Hepatocyte (in vitro differentiated cells): ENCODE data around the gene PGM3. TPM values are rescaled to one million over a fixed set of nuclear protein-coding genes. Genes with fewer than 3 reads are reported as not detected.
A peak's percentile ranks its signal among the peaks of the same experiment; 100 is the strongest.

Source experiments
- DNase-seq: peaks from one replicate; pipeline ENCODE4 v3.0.0-alpha.2; 2016; ENCODE audit warnings: low spot score
- H2AFZ ChIP-seq: fragments of 200-600 bp; sonication (generic); 2 replicates; pipeline ENCODE4 v1.6.0; 2016; ENCODE audit warnings: antibody characterized with exemption, mild to moderate bottlenecking
- H3K27ac ChIP-seq: fragments of 200-600 bp; sonication (generic); 2 replicates; pipeline ENCODE4 v1.5.1; 2016; ENCODE audit warnings: mild to moderate bottlenecking
- H3K27me3 ChIP-seq: fragments of 200-600 bp; sonication (generic); 2 replicates; pipeline ENCODE4 v1.6.1; 2016
- H3K36me3 ChIP-seq: fragments of 200-600 bp; sonication (generic); replicated peaks from 2 replicates; pipeline ENCODE4 v1.5.1; 2016; ENCODE audit warnings: low read depth; ENCODE audit not compliant: insufficient read depth
- H3K4me1 ChIP-seq: fragments of 200-600 bp; sonication (generic); 2 replicates; pipeline ENCODE4 v1.5.1; 2016; ENCODE audit warnings: mild to moderate bottlenecking, moderate library complexity; ENCODE audit not compliant: insufficient read depth
- H3K4me2 ChIP-seq: fragments of 200-600 bp; sonication (generic); 2 replicates; pipeline ENCODE4 v1.6.0; 2016
- H3K4me3 ChIP-seq: fragments of 200-600 bp; sonication (generic); 2 replicates; pipeline ENCODE4 v1.5.1; 2016; ENCODE audit warnings: mild to moderate bottlenecking
- H3K79me2 ChIP-seq: fragments of 200-600 bp; sonication (generic); 2 replicates; pipeline ENCODE4 v1.6.0; 2017; ENCODE audit warnings: mild to moderate bottlenecking
- H3K9me2 ChIP-seq: fragments of 200-600 bp; sonication (generic); replicated peaks from 2 replicates; pipeline ENCODE4 v1.6.0; 2017; ENCODE audit warnings: mild to moderate bottlenecking; ENCODE audit not compliant: insufficient read depth
- H3K9me3 ChIP-seq: fragments of 200-600 bp; sonication (generic); 2 replicates; pipeline ENCODE4 v1.5.1; 2016; ENCODE audit warnings: low read depth, mild to moderate bottlenecking
- H4K20me1 ChIP-seq: fragments of 200-600 bp; sonication (generic); 2 replicates; pipeline ENCODE4 v1.6.0; 2016; ENCODE audit warnings: mild to moderate bottlenecking; ENCODE audit not compliant: insufficient read depth, poor library complexity, severe bottlenecking
- CTCF ChIP-seq: fragments of 200-600 bp; sonication (generic); IDR thresholded peaks from 2 replicates; pipeline ENCODE4 v1.5.1; 2016; ENCODE audit warnings: antibody characterized with exemption, mild to moderate bottlenecking; ENCODE audit not compliant: poor library complexity
- EZH2 ChIP-seq: fragments of 200-600 bp; sonication (generic); IDR thresholded peaks from 2 replicates; pipeline ENCODE4 v1.6.1; 2016; ENCODE audit warnings: antibody characterized with exemption, mild to moderate bottlenecking, borderline replicate concordance
- EZH2phosphoT487 ChIP-seq: fragments of 200-600 bp; sonication (generic); IDR thresholded peaks from one replicate; pipeline ENCODE4 v1.6.1; 2018; ENCODE audit warnings: antibody characterized with exemption, mild to moderate bottlenecking, low read depth, moderate library complexity; ENCODE audit not compliant: unreplicated experiment, severe bottlenecking
- WGBS: methylation state at CpG from one replicate; pipeline ENCODE4 v1.1.6; 2016; ENCODE audit warnings: low lambda C conversion rate; ENCODE audit errors: missing lambda C conversion rate; 5-methylcytosine and 5-hydroxymethylcytosine counted together
- polyA plus RNA-seq: library from polyadenylated mRNA; unstranded; fragments of >200 nt; fragmentation: Nextera tagmentation; extraction: Ambion mirVana; gene quantifications from 2 replicates; pipeline ENCODE4 v1.2.1, GENCODE V29; 2016
- total RNA-seq: library from RNA; depleted of rRNA; stranded (reverse); fragments of >200 nt; gene quantifications from 2 replicates; pipeline ENCODE4 v1.2.3, GENCODE V29; 2014

The PGM3 gene
- total RNA-seq: 92.8 and 106 TPM in 2 replicates
- 83.4 and 94.9 TPM in 2 replicates for polyA plus RNA-seq

- DNase-seq: peak; percentile 96
- TF ChIP-seq EZH2phosphoT487 (no peak), EZH2 (no peak), CTCF (no peak)
- H3K9me2 ChIP-seq: no peaks in the 10 kb centered on the region
- peak within 1 kb of the TSS; percentile 97 for H3K27ac ChIP-seq
- H2AFZ ChIP-seq: peak within 1 kb of the TSS; percentile 97
- H3K4me3 ChIP-seq: peak within 1 kb of the TSS; percentile 89
- peaks cover 14% of the 10 kb centered on the region for H4K20me1 ChIP-seq
- H3K79me2 ChIP-seq: peaks cover 52% of the 10 kb centered on the region
- H3K36me3 ChIP-seq: no peaks in the 10 kb centered on the region
- no peaks in the 10 kb centered on the region for H3K27me3 ChIP-seq
- peaks cover 23% of the 10 kb centered on the region for H3K4me1 ChIP-seq
- H3K9me3 ChIP-seq: no peaks in the 10 kb centered on the region
- peak within 1 kb of the TSS; percentile 98 for H3K4me2 ChIP-seq
- under 1% methylated on average over 85 of the region's 88 CpGs for WGBS
Observed at GRCh38 chr6:83192871-83193746, at the start of gene PGM3, which contains the start of gene RWDD2A. Gene PGM3 (minus strand): TSS chr6:83193265. CDS start chr6:83191012, 2,253 bp downstream. Gene RWDD2A (plus strand): TSS chr6:83193357. CDS start chr6:83194452, 1,095 bp downstream.

- H3K4me2 ChIP-seq: no peak overlapping the region
- H3K4me1 ChIP-seq: no peaks in the 10 kb centered on the region
Observed at GRCh38 chr6:83231146-83231545, 38.1 kb upstream of the PGM3 start.

GRCh38 chr6:83226517-83226916 is 33.5 kb upstream of the PGM3 start:
- no peak for TF ChIP-seq EZH2
- 78% methylated on average over 1 of the region's 1 CpG for WGBS
- H2AFZ ChIP-seq: no peak overlapping the region
- no peak overlapping the region for H3K4me3 ChIP-seq
- no peaks in the 10 kb centered on the region for H3K9me3 ChIP-seq
- no peaks in the 10 kb centered on the region for H3K79me2 ChIP-seq
- H3K27ac ChIP-seq: no peak overlapping the region
- no peak for DNase-seq
- H3K27me3 ChIP-seq: no peaks in the 10 kb centered on the region
- no peaks in the 10 kb centered on the region for H3K36me3 ChIP-seq
- H3K9me2 ChIP-seq: no peaks in the 10 kb centered on the region
- no peaks in the 10 kb centered on the region for H4K20me1 ChIP-seq
- no peaks in the 10 kb centered on the region for H3K4me1 ChIP-seq
- H3K4me2 ChIP-seq: no peak overlapping the region

More at GRCh38 chr6:83231146-83231545, 38.1 kb upstream of the PGM3 start:
- Histone ChIP-seq H3K9me2 (no peaks in the 10 kb centered on the region), H3K36me3 (no peaks in the 10 kb centered on the region), H3K79me2 (no peaks in the 10 kb centered on the region), H4K20me1 (no peaks in the 10 kb centered on the region), H3K27ac (no peak overlapping the region), H2AFZ (no peak overlapping the region), H3K27me3 (no peaks in the 10 kb centered on the region), H3K4me3 (no peak overlapping the region), H3K9me3 (no peaks in the 10 kb centered on the region)
- TF ChIP-seq EZH2phosphoT487 (no peak), CTCF (no peak), EZH2 (no peak)
- DNase-seq: no peak
- WGBS: 70% methylated on average over 1 of the region's 1 CpG

GRCh38 chr6:83221889-83222479 is 28.9 kb upstream of the PGM3 start:
- TF ChIP-seq EZH2phosphoT487: no peak
- TF ChIP-seq EZH2: no peak
- peak; percentile 65 for TF ChIP-seq CTCF
- no peaks in the 10 kb centered on the region for H3K79me2 ChIP-seq
- no peak overlapping the region for H3K4me3 ChIP-seq
- no peaks in the 10 kb centered on the region for H3K36me3 ChIP-seq
- DNase-seq: peak; percentile 72
- H2AFZ ChIP-seq: no peak overlapping the region
- WGBS: 53% methylated on average over 3 of the region's 3 CpGs
- no peaks in the 10 kb centered on the region for H3K9me2 ChIP-seq
- no peak overlapping the region for H3K4me2 ChIP-seq
- H4K20me1 ChIP-seq: no peaks in the 10 kb centered on the region
- H3K27ac ChIP-seq: no peak overlapping the region
- H3K9me3 ChIP-seq: no peaks in the 10 kb centered on the region
- H3K27me3 ChIP-seq: no peaks in the 10 kb centered on the region
- H3K4me1 ChIP-seq: no peaks in the 10 kb centered on the region
